DND-41 (cell line): ENCODE measurements around the gene MIOX.

Source experiments
- CTCF ChIP-seq: IDR thresholded peaks from 2 replicates; pipeline ENCODE4 v1.5.1; 2012; ENCODE audit warnings: borderline replicate concordance, low read length, moderate library complexity, mild to moderate bottlenecking; ENCODE audit not compliant: poor library complexity, severe bottlenecking; ENCODE audit errors: extremely low read depth
- EZH2 ChIP-seq: IDR thresholded peaks from 3 replicates; pipeline ENCODE4 v1.6.1; 2012; ENCODE audit warnings: borderline replicate concordance, low read depth, mild to moderate bottlenecking, moderate library complexity, low read length, inconsistent platforms; ENCODE audit not compliant: severe bottlenecking

GRCh38 chr22:50516068-50516467, 29.4 kb downstream of the MIOX start:
- TF ChIP-seq EZH2, result no peak
- TF ChIP-seq CTCF, result no peak
